ENCODE data around the gene ZC3H18. TPM values are rescaled to one million over a fixed set of nuclear protein-coding genes. Genes with fewer than 3 reads are reported as not detected.

The ZC3H18 gene
- polyA plus RNA-seq, 1 donor from 2014 or later, result 12.8 TPM

DNA sequence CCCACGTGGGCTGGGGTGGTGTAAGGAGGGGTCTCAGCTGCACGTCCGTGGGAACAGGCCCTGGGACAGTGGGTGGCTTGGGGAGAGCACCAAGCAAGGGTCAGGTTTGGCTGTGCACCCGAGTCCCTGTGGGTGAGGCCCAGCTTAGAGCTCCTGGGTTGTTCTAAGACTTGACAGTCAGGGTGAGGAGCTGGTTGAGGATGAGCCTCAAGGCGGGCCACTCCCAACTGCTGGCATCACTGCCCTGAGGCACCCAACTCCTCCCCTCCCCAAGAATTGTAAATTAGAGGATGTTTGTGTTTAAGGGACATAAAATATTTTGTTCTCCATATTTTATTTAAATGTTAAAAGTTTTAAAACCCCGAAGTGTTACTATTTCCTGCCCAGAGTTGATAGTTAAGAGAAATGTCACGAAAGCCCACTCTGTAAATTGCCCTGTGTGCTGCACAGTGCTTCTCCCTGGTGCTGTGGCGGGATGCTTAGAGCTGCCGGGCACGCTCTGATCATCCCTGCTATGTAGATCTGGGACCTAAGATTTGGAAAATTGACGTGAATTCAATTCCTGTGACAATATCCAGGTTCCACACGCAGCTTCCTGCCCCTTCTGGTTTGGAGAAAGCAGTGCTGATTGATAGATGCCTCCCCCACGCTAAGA is 15.9 kb downstream of the ZC3H18 start:
- H3K27me3 ChIP-seq (ENCODE audit: insufficient read depth, low read depth, low read length), result no peaks in the 10 kb centered on the region
- H2AFZ ChIP-seq (ENCODE audit: low read depth, low read length), result no peak overlapping the region
- H3K9me3 ChIP-seq (ENCODE audit: low read length), result no peaks in the 10 kb centered on the region
- H3K9me2 ChIP-seq (ENCODE audit: insufficient read depth, low read length), result no peaks in the 10 kb centered on the region
- H3F3A ChIP-seq (ENCODE audit: insufficient read depth, low read length, poor library complexity, severe bottlenecking), result no peaks in the 10 kb centered on the region
- no peak overlapping the region for H3K4me2 ChIP-seq (ENCODE audit: low read length)
- no peaks in the 10 kb centered on the region for H3K36me3 ChIP-seq (ENCODE audit: insufficient read depth, low read length)
- peaks cover 14% of the 10 kb centered on the region for H3K79me2 ChIP-seq (replicated peaks; ENCODE audit: insufficient read depth, low read length)
- no peaks in the 10 kb centered on the region for H4K20me1 ChIP-seq (ENCODE audit: insufficient read depth)
- no peak overlapping the region for H3K9ac ChIP-seq (ENCODE audit: low read length)
- no peak overlapping the region for H3K4me3 ChIP-seq (ENCODE audit: low read length)
- TF ChIP-seq POLR2AphosphoS5 (IDR thresholded peaks at IDR 0.05) (no peak), EZH2 (IDR thresholded peaks at IDR 0.05; ENCODE audit: borderline replicate concordance, insufficient read depth, low read length, poor library complexity, severe bottlenecking) (no peak), MXI1 (conservative IDR thresholded peaks at IDR 0.05; ENCODE audit: poor library complexity, severe bottlenecking) (no peak), RAD21 (conservative IDR thresholded peaks at IDR 0.05) (no peak), SMC3 (conservative IDR thresholded peaks at IDR 0.05; ENCODE audit: poor library complexity) (no peak)
- TF ChIP-seq, protein P1, sequence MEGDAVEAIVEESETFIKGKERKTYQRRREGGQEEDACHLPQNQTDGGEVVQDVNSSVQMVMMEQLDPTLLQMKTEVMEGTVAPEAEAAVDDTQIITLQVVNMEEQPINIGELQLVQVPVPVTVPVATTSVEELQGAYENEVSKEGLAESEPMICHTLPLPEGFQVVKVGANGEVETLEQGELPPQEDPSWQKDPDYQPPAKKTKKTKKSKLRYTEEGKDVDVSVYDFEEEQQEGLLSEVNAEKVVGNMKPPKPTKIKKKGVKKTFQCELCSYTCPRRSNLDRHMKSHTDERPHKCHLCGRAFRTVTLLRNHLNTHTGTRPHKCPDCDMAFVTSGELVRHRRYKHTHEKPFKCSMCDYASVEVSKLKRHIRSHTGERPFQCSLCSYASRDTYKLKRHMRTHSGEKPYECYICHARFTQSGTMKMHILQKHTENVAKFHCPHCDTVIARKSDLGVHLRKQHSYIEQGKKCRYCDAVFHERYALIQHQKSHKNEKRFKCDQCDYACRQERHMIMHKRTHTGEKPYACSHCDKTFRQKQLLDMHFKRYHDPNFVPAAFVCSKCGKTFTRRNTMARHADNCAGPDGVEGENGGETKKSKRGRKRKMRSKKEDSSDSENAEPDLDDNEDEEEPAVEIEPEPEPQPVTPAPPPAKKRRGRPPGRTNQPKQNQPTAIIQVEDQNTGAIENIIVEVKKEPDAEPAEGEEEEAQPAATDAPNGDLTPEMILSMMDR (IDR thresholded peaks at IDR 0.05; ENCODE audit: poor library complexity, severe bottlenecking), result no peak
- H3K27ac ChIP-seq (ENCODE audit: low read length), result no peak overlapping the region

DNA sequence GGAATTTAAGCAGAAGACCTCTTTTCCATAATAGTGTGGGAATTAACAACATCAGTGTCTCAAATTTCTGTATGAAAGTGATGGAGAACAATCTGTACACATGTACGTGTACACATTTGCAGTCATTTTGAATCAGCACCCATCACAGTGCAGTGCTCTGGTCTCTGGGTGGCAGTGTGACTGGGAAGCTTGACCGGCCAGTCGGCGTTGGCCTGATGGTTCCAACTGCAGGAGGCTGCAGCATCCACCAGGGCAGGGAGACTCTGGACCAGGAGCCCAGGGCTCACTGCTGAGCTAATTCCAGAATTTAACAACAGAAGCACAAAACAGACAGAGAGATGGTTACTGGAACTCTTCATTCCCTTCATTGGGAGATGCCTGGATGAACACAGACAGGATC is 17.9 kb downstream of the ZC3H18 start:
- H3K36me3 ChIP-seq (ENCODE audit: insufficient read depth, low read length), result no peaks in the 10 kb centered on the region
- no peak overlapping the region for H3K4me3 ChIP-seq (ENCODE audit: low read length)
- H3K79me2 ChIP-seq (replicated peaks; ENCODE audit: insufficient read depth, low read length), result peaks cover 11% of the 10 kb centered on the region
- no peaks in the 10 kb centered on the region for H3K9me3 ChIP-seq (ENCODE audit: low read length)
- no peaks in the 10 kb centered on the region for H4K20me1 ChIP-seq (ENCODE audit: insufficient read depth)
- no peaks in the 10 kb centered on the region for H3F3A ChIP-seq (ENCODE audit: insufficient read depth, low read length, poor library complexity, severe bottlenecking)
- TF ChIP-seq EP300 (conservative IDR thresholded peaks at IDR 0.05; ENCODE audit: poor library complexity, severe bottlenecking), result no peak
- TF ChIP-seq EZH2 (IDR thresholded peaks at IDR 0.05; ENCODE audit: borderline replicate concordance, insufficient read depth, low read length, poor library complexity, severe bottlenecking), result no peak
- TF ChIP-seq MXI1 (conservative IDR thresholded peaks at IDR 0.05; ENCODE audit: poor library complexity, severe bottlenecking), result no peak
- TF ChIP-seq POLR2AphosphoS5 (IDR thresholded peaks at IDR 0.05), result no peak
- no peak for TF ChIP-seq SMC3 (conservative IDR thresholded peaks at IDR 0.05; ENCODE audit: poor library complexity)
- TF ChIP-seq, protein P1 (IDR thresholded peaks at IDR 0.05; ENCODE audit: poor library complexity, severe bottlenecking), result no peak
- H3K4me2 ChIP-seq (ENCODE audit: low read length), result no peak overlapping the region
- no peak overlapping the region for H3K9ac ChIP-seq (ENCODE audit: low read length)
- H3K27me3 ChIP-seq (ENCODE audit: insufficient read depth, low read depth, low read length), result no peaks in the 10 kb centered on the region
- H3K9me2 ChIP-seq (ENCODE audit: insufficient read depth, low read length), result no peaks in the 10 kb centered on the region
- no peak overlapping the region for H2AFZ ChIP-seq (ENCODE audit: low read depth, low read length)
- H3K27ac ChIP-seq (ENCODE audit: low read length), result no peak overlapping the region

DNA sequence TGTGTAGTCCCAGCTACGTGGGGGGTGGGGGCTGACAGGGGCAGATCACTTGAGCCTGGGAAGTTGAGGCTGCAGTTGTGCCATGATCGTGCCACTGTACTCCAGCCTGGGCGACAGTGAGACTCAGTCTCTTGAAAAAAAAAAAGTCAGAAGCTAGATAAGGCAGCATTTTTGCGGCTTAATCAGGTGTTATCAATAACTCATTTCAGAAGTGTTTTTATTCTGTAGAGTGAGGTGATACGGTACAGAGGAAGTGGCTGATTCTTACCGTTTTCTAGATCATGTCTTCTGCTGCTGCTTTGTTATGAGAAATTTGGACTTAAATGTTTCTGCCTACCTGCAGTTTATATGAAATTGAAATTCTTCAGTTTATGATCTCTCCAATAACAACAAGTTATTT is 18.6 kb downstream of the ZC3H18 start:
- no peak for TF ChIP-seq MXI1 (conservative IDR thresholded peaks at IDR 0.05; ENCODE audit: poor library complexity, severe bottlenecking)
- H3K9me3 ChIP-seq (ENCODE audit: low read length), result no peaks in the 10 kb centered on the region
- H2AFZ ChIP-seq (ENCODE audit: low read depth, low read length), result no peak overlapping the region
- no peak overlapping the region for H3K9ac ChIP-seq (ENCODE audit: low read length)
- no peaks in the 10 kb centered on the region for H3F3A ChIP-seq (ENCODE audit: insufficient read depth, low read length, poor library complexity, severe bottlenecking)
- no peaks in the 10 kb centered on the region for H3K36me3 ChIP-seq (ENCODE audit: insufficient read depth, low read length)
- no peaks in the 10 kb centered on the region for H3K27me3 ChIP-seq (ENCODE audit: insufficient read depth, low read depth, low read length)
- H3K4me2 ChIP-seq (ENCODE audit: low read length), result no peak overlapping the region
- H3K27ac ChIP-seq (ENCODE audit: low read length), result no peak overlapping the region
- no peaks in the 10 kb centered on the region for H3K9me2 ChIP-seq (ENCODE audit: insufficient read depth, low read length)
- no peaks in the 10 kb centered on the region for H4K20me1 ChIP-seq (ENCODE audit: insufficient read depth)
- no peak overlapping the region for H3K4me3 ChIP-seq (ENCODE audit: low read length)
- H3K79me2 ChIP-seq (replicated peaks; ENCODE audit: insufficient read depth, low read length), result peaks cover 5% of the 10 kb centered on the region
